GM21528 (cell line): ENCODE measurements around the gene LPCAT1.
A peak's percentile ranks its signal among the peaks of the same experiment; 100 is the strongest.
"Not testable (repeated sequence)": the region's sequence is repeated elsewhere in the genome, so short reads cannot be mapped to it uniquely, and the experiment has no call there.

Experiments
- ATAC-seq: cut with Tn5 transposase; IDR thresholded peaks from one replicate; pipeline ENCODE4 v1.9.1; 2021; ENCODE audit warnings: mild to moderate bottlenecking, moderate library complexity; ENCODE audit not compliant: unreplicated experiment, low FRiP score

The LPCAT1 gene

GRCh38 chr5:1525624-1526189, 1.9 kb upstream of the LPCAT1 start:
- no peak for ATAC-seq

- no peak for ATAC-seq
Observed at GRCh38 chr5:1524799-1525623, 1.3 kb upstream of the LPCAT1 start.

- ATAC-seq = no peak
Observed at GRCh38 chr5:1524481-1524798, 680 bp upstream of the LPCAT1 start.

GRCh38 chr5:1523480-1523792, 324 bp downstream of the LPCAT1 start:
- peak; percentile 31 for ATAC-seq

- ATAC-seq = no peak
Observed at GRCh38 chr5:1522601-1523479, 920 bp downstream of the LPCAT1 start.

- ATAC-seq = no peak
Observed at GRCh38 chr5:1521671-1522600, 1.8 kb downstream of the LPCAT1 start.

- ATAC-seq = no peak
Observed at GRCh38 chr5:1520791-1521453, 2.8 kb downstream of the LPCAT1 start.

- no peak for ATAC-seq
Observed at GRCh38 chr5:1519631-1520210, 4.0 kb downstream of the LPCAT1 start.

GRCh38 chr5:1517838-1518237, 5.9 kb downstream of the LPCAT1 start:
- ATAC-seq = no peak

GRCh38 chr5:1516615-1517601, 6.9 kb downstream of the LPCAT1 start:
- no peak for ATAC-seq

GRCh38 chr5:1515921-1516571, 7.7 kb downstream of the LPCAT1 start:
- no peak for ATAC-seq

GRCh38 chr5:1515311-1515920, 8.3 kb downstream of the LPCAT1 start:
- ATAC-seq = no peak

GRCh38 chr5:1514819-1515310, 8.9 kb downstream of the LPCAT1 start:
- ATAC-seq = not testable (repeated sequence)

- ATAC-seq = no peak
Observed at GRCh38 chr5:1514027-1514818, 9.5 kb downstream of the LPCAT1 start.

GRCh38 chr5:1513326-1514026, 10.3 kb downstream of the LPCAT1 start:
- no peak for ATAC-seq
